ENCODE results near the gene PJA2. TPM values are rescaled to one million over a fixed set of nuclear protein-coding genes. Genes with fewer than 3 reads are reported as not detected.
"Not testable (repeated sequence)": the region's sequence is repeated elsewhere in the genome, so short reads cannot be mapped to it uniquely, and the experiment has no call there.

PJA2 gene
- 52.5 and 53.8 TPM in 2 replicates for total RNA-seq

GRCh38 chr5:109409844-109410388, at the start of gene PJA2:
Gene PJA2 (minus strand): TSS chr5:109409974. CDS start chr5:109383433, 26,541 bp downstream.
- intact Hi-C loops (cut with micrococcal nuclease) = loop anchor here (1.0 to 10.0 kb wide), 19 partner anchors 9 to 1817 kb away; partner anchors contain the start of genes FBXL17, MAN2A1, TMEM232 and WDR36

- intact Hi-C loops (cut with micrococcal nuclease) = no loop called here
Observed at GRCh38 chr5:109455598-109456096, 45.9 kb upstream of the PJA2 start.

GRCh38 chr5:109454731-109455505, 45.1 kb upstream of the PJA2 start:
- intact Hi-C loops (cut with micrococcal nuclease) = no loop called here

GRCh38 chr5:109453251-109453650, 43.5 kb upstream of the PJA2 start:
- intact Hi-C loops (cut with micrococcal nuclease) = no loop called here

- intact Hi-C loops (cut with micrococcal nuclease) = no loop called here
Observed at GRCh38 chr5:109452661-109453060, 42.9 kb upstream of the PJA2 start.

GRCh38 chr5:109451146-109451545, 41.4 kb upstream of the PJA2 start:
- intact Hi-C loops (cut with micrococcal nuclease) = no loop called here

GRCh38 chr5:109450129-109450877, 40.5 kb upstream of the PJA2 start:
- intact Hi-C loops (cut with micrococcal nuclease) = no loop called here

GRCh38 chr5:109448838-109449237, 39.1 kb upstream of the PJA2 start:
- intact Hi-C loops (cut with micrococcal nuclease) = no loop called here

- intact Hi-C loops (cut with micrococcal nuclease) = loop anchor here (1.0 to 10.0 kb wide), 5 partner anchors 29 to 1185 kb away; no protein-coding TSS in a partner anchor
Observed at GRCh38 chr5:109439590-109439989, 29.8 kb upstream of the PJA2 start.

GRCh38 chr5:109426075-109426474, 16.3 kb upstream of the PJA2 start:
- intact Hi-C loops (cut with micrococcal nuclease) = no loop called here

GRCh38 chr5:109425521-109425920, 15.7 kb upstream of the PJA2 start:
- intact Hi-C loops (cut with micrococcal nuclease) = not testable (repeated sequence)

GRCh38 chr5:109421956-109422355, 12.2 kb upstream of the PJA2 start:
- intact Hi-C loops (cut with micrococcal nuclease) = no loop called here

GRCh38 chr5:109418712-109419352, 9.1 kb upstream of the PJA2 start:
- intact Hi-C loops (cut with micrococcal nuclease) = loop anchor here (10.0 kb wide), 1 partner anchor 666 kb away; no protein-coding TSS in a partner anchor

- intact Hi-C loops (cut with micrococcal nuclease) = loop anchor here (10.0 kb wide), 1 partner anchor 668 kb away; no protein-coding TSS in a partner anchor
Observed at GRCh38 chr5:109416882-109417281, 7.1 kb upstream of the PJA2 start.

- intact Hi-C loops (cut with micrococcal nuclease) = loop anchor here (5.0 to 10.0 kb wide), 4 partner anchors 443 to 1813 kb away; no protein-coding TSS in a partner anchor
Observed at GRCh38 chr5:109413921-109414461, 4.2 kb upstream of the PJA2 start.

GRCh38 chr5:109413458-109413857, 3.7 kb upstream of the PJA2 start:
- intact Hi-C loops (cut with micrococcal nuclease) = loop anchor here (5.0 to 10.0 kb wide), 4 partner anchors 444 to 1814 kb away; no protein-coding TSS in a partner anchor

- intact Hi-C loops (cut with micrococcal nuclease) = loop anchor here (5.0 to 10.0 kb wide), 4 partner anchors 444 to 1814 kb away; no protein-coding TSS in a partner anchor
Observed at GRCh38 chr5:109412981-109413402, 3.2 kb upstream of the PJA2 start.

GRCh38 chr5:109411627-109412026, 1.9 kb upstream of the PJA2 start:
- intact Hi-C loops (cut with micrococcal nuclease) = loop anchor here (2.0 to 10.0 kb wide), 8 partner anchors 27 to 1816 kb away; partner anchors contain the start of gene TMEM232

GRCh38 chr5:109411149-109411514, 1.4 kb upstream of the PJA2 start:
- intact Hi-C loops (cut with micrococcal nuclease) = loop anchor here (2.0 to 10.0 kb wide), 8 partner anchors 28 to 1816 kb away; partner anchors contain the start of gene TMEM232
